GM19023 (cell line): ENCODE results near the gene ALG5.

Source experiments
- ATAC-seq: cut with Tn5 transposase; IDR thresholded peaks from one replicate; pipeline ENCODE4 v1.9.1; 2021; ENCODE audit warnings: mild to moderate bottlenecking, moderate library complexity; ENCODE audit not compliant: unreplicated experiment

ALG5 gene

DNA sequence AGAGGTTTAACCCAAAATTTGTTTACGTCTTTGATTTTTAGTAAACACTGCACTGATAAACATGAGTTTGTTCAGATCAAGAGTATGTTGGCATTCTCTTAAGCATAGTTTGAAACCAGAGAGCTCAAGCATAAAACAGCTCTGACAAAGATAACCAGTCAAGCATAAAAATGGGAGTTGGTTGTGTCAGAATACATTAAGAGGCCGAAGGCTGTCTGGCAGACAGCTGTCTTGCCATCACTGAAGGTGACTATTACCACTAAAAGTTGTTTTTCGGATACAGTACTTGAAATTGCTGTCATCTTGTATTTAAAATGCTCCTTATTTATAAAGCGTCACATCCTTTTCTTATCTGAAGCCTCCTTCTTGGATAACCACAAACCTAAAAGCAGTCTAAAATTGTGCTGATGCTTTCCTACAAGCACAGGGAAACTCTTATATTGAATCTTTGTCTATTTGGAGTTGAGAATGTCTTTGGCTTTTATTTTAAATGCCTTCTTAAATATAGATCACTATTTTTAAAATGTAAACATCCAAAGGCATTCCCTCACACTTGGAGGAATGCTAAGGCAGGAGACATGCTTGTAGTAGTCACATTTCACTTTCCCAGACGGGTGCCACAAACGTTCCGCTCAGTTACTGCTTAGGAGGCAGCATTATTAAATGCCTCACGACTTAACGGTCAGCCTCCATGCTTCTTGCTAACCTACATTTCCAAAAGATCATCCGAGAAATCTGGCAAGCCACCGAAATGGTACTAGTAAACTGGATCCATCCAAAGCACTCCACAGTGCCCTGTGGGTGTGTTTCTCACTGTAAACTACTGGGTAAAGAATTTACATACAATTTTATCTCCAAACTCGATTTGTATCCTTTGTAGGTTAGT lies 80.7 kb downstream of the ALG5 start:
- ATAC-seq = no peak

DNA sequence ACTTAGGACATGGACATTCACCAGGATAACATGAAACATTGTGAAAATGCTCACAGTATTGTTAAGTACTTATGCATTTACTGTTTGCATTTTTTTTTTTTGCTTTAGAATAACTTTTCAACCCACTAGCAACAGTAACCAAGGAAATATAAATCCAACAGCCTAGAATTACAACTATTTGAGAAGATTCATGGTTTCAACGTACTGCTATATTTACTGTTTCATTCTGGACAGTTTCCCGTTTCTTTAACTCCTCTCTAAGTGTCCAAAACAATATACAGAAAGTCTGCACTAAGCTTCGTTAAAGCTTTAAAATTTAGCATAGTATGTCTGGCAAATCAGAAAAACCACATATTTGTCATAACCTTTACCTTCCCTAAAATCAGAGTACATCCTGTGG lies 81.8 kb downstream of the ALG5 start:
- ATAC-seq = no peak

DNA sequence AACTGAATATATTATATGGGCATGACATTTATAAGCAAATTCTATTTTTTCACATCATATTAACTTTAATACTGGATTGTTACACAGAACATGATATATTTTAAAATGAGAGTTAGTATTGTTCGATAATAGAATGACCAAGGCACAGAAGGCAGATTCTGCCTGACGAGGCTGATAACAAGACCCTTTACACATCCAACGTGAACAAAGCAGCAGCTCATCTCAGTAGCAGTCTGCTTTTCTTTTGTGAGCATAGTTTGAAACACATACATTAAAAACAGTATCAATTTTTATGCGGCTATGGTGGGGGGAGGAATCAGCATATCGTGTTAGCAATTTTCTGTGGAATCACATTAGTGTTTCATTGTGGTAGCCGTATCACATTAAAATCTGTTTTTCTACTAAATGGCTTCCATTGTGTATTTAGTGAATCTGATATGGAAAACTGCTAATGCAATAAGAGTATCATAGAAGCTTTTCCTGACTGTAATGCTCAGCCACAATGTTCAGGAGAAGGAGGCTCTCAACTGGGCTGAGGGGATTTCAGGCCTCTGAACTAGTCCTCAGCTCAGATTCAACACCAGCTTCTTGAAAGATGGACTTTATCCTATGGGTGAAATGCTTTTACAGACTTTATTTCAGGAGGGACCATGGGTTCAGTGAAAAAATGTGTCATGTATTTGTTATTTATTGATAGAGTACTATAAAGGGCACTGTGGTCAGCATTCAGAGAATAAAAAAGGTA lies 83.1 kb downstream of the ALG5 start:
- no peak for ATAC-seq

DNA sequence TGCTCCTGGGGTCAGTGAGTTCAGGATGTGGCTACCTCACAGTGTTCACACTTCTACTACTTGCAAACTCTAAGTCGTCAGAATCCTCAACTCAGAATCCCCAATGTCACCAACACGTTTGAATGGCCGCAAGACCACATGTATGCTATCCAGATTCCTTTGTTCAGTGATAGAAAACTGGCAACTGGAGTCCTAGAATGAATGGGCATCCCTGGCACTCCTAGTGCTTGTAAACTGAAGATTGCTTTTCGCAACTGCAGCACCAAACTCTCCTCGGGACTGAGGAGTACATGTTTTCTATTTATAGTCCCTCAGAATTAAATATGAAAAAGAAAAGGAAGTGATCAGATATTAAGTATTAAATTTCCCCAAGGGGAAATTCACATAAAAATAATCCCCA lies 84.0 kb downstream of the ALG5 start:
- ATAC-seq = no peak

DNA sequence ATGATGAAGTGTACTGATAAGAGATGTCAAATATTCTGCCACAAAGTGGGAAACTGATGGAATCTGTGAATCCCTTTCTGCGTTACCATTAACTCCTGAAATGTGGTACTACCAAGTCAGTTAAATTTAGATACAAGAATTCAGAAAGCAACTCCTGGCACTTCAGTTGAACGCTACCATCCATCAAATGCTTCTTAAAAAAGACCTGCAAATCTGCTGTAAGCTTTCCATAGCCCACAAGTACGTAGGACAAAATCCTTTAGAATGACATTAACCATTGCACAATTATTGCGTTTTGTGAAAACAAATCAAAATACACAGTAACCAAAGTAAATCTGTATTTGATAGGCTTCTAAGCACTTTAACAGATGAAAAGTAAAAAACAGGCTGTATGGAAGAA lies 84.5 kb downstream of the ALG5 start:
- no peak for ATAC-seq

DNA sequence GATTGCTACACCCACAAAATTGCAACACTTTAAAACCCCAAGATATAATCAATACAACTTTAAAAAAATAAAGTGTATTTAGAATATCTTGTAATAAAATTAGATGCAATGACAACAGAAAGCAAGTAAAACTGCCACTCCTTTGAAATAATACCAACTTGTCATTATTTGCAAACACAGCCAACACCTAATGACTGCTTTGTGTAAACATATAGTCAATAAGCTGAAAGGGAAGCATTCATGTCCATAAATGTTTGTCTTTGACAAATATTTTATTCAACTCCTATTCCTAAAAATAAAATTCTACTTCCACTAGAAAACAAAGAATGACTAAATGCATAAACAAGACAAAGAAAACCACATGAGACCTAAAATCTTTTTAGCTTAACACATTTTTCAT lies 85.7 kb downstream of the ALG5 start:
- no peak for ATAC-seq

DNA sequence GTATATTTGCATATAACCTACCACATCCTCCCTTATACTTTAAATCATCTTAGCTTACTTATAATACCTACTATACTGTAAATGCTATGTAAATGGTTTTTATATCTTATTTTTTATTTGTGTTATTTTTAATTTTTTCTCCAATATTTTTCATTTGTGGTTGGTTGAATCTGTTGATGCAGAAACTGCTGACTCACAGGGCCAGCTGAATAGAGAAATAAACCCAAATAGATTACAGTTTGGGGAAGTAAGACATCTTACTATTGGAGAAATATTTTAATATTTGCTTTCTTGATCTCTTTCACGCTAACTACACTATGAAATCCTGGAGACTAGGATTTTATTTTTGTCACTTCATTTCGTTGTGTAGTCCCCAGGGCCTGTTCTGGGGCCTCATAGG lies 86.2 kb downstream of the ALG5 start:
- no peak for ATAC-seq

DNA sequence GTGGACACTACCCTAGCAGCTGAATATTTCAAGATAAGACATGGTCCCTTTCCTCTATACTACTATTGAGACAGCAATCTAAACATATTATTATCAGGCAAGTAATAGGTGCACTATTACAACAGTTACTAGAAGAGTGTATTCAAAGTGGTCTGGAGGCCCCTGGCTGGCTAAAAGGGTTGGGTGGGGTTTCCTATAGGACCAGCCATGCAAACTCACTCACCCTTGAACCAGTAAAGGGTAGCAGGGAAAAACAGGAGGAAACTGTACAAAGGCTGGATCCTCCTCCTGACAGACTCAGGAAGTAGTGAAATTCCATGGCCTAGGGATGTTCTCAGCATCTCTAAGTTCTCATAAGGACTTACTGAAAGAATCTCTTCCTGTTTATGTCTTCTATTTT lies 86.8 kb downstream of the ALG5 start:
- ATAC-seq = no peak

DNA sequence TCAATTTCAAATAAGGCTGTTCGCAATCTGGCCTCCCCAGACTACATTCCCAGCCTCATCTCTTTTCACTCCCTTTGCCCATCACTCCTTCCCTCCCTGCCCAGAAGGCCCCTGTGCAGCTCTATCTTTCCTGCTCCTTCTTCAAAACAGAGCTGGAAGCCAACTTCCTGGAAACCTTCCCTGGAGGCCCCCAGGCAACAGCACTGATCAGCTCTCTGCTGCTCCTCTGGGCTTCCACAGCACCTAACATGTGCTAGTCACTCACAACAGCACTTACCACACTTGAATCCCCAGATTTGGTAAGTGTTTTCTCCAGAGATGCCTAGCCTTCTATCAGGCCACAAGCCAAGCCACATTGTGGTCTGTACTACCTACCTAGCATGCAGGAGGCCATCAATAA lies 88.6 kb downstream of the ALG5 start:
- ATAC-seq = no peak

DNA sequence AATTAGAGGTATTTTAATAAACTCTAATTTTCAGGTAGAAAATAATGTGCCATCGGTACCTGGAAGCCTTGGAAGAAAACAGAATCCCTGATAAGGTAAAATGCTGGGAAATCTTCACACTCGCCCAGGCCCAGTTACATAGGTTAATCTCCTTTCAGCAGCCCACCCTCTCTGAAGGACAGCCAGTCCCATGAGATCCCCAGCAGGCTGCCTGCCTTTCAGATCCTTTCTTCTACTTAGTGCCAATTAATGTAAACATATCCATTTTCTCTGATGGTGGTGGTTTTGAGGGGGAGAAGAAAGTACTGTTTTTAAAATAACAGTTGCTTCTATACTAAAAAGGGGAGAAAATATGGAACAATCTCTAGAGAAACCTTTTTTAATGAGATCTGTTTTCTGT lies 91.3 kb downstream of the ALG5 start:
- no peak for ATAC-seq

DNA sequence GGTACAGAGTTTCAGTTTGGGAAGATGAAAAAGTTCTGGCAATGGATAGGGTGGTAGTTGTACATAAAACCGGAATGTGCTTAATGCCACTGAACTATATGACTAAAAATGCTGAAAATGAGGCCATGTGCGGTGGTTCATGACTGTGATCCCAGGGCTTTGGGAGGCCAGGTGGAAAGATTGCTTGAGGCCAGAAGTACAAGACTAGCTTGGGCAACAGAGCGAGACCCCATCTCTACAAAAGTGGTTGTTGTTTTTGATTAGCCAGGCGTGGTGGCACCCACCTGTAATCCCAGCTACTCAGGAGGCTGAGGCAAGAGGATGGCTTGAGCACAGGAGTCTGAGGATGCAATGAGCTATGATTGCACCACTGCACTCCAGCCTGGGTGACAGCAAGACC lies 91.9 kb downstream of the ALG5 start:
- ATAC-seq = no peak

DNA sequence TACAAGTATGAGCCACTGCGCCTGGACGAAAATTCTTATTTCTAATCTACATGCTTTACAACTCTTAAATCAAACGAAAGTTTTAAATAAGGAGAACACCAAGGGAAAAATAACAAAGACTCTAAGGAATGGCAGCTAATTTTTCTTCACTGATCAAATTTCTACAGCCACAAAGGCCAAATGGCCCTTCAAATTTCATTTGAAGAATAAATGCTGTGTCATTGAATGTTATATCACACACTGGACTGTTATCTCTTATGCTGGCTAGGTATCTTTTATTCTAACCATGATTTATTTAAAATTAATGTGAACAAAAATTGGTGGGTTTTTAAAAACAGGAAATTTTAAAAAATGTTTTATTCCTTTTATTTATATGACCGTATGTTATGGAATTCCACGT lies 93.2 kb downstream of the ALG5 start:
- no peak for ATAC-seq

DNA sequence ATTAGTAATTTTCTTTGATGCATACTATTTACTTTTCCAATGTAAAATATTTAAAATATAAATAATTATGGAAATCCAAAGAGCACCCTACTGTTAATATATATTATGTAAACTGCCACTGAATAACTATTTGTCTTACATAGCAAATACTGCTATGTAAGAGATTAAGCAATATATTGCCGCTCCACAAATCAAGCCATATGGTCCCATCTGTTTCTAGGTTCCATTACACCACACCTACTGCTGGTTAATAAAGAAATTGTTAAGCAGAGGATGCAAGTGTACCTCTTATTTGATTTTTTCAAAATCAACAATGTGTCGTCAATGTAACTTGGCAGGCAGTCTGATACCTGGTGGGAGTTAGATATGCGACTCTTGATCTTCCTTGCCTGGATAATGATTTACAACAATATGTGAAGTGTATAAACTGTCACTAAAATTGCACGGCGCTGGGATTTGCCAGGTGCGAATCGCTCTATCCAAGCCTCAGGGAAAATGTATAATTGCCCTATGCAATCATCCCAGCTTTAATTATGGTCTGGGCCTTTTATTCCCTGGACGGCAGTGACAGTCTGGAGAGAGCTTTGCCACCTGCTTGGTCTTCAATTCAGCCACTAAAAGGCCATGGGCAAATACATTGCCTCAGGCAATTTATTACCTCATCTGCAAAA lies 95.1 kb downstream of the ALG5 start:
- ATAC-seq = no peak
